NOMO-1 treated with dmso at 0.1 percent for 144 hours (cell line): ENCODE measurements around the gene PDLIM4.

Experiments
- DNase-seq: peaks from one replicate; lab custom pipeline; 2025; ENCODE audit not compliant: unreplicated experiment; lab: John Stamatoyannopoulos, UW

PDLIM4 gene

DNA sequence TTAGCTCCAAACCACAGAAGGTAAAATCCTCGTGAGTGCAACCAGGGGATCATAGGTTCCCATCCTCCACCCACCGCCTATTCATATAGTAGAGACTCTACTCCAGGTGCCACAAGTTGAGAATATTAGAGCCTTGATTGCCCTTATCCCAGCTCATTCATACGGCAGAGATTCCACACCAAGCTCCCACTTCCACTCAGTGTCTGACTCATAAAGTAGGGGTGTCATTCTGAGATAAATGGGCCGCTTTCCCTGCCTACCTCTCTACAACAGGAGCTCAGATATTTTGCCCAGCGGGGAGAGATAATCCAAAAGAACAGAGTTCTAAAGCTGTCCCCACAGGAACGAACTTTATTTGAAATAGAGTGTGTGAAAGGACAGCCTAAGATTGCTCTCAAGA is 46.1 kb downstream of the PDLIM4 start:
- no peak for DNase-seq

DNA sequence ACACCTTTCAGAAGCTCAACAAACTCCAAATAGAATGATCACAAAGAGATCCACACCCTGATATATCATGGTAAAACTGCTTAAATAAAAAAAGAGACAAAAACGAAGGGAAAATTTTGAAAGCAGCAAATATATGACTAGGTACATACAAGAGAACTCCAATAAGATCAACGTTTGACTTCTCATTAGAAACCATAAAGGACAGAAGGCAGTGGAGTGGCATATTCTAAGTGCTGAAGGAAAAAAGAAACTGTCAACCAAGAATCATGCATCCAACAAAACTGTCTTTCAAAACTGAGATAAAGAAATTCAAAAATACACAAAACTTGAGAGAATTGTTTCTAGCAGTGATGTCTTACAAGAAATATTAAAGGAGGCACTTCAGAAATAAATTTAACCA is 47.9 kb downstream of the PDLIM4 start:
- DNase-seq = no peak

DNA sequence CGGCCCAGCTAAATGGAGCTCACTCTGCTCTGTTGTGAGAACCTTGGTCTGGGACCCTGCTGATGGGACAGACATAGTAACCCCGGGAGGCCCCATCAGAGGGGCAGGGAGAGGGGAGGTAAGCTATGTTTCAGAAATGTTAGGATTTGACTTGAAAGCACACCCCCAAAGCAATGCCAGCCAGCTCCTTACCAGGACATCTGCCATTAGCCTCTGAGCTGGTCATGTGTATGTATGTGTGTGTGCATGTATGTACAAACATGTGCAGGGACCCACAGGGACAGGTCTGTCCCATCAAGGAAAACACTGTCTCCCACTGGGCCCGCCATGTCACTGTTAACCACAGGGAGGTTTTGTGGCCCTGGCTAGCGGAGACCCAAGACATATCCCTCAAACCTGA is 51.2 kb downstream of the PDLIM4 start:
- DNase-seq = no peak

DNA sequence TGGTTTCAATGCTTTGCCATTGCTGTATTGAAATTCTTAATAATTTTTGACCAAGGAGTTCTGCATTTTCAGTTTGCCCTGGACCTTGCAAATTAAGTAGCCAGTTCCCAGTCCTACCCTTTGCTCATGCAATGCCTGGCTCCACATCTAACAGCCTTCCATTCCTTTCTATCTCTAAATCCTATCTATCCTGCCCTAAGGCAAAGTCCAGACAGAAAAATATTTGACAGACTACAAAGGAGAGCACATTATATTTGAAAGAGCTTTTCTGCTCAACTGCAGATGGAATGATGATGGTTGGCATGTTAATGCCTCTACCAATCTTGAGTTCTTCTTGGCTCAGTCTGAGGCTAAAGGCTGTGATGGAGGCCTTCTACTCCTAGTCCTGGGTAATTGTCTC is 52.2 kb downstream of the PDLIM4 start:
- DNase-seq = no peak

DNA sequence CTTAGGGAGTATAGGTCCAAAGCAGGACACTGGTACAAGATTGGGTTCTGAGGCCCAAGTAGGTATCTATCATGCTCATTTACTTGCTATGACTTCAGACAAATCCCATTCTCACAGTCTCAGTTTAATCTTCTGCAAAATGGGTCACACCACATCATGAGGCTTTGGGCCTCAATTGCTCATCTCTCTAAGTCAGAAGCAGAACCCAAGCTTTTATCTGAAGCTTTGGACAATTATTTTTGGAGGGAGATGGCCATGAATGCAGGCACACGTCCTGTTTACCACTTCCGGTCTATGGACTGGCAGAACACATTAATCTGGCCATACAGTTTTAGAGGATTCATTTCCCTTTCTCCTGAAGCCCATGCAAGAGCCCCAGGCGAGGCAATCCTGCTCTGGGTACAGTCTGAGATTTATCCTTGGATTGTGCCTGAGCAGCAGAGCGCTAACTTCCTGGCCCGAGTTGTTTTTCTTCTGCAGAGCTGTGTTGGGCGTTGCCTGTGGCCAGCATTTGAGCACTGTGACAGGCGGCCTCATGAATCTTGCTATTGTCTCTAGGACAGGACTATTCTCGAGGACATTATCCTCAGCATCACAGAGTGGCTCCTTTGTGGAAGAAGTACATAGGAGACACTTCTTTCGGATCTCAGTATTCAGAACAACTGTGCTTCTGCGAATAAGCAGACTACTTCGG is 52.8 kb downstream of the PDLIM4 start:
- DNase-seq = no peak

DNA sequence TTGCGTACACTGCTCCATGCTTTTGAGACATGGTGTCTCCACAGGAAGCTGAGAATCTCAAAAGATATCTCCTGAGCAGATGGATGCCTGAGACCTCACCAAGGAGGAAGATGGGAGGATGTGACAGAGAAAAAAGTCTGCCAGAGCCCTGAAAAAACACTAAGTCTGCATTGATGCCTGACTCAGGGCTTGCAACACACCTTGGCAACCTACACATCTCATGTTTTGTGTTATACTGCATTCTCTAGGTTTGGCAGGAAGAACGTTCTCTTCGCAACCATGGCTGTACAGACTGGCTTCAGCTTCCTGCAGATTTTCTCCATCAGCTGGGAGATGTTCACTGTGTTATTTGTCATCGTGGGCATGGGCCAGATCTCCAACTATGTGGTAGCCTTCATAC is 55.9 kb downstream of the PDLIM4 start:
- DNase-seq = no peak

DNA sequence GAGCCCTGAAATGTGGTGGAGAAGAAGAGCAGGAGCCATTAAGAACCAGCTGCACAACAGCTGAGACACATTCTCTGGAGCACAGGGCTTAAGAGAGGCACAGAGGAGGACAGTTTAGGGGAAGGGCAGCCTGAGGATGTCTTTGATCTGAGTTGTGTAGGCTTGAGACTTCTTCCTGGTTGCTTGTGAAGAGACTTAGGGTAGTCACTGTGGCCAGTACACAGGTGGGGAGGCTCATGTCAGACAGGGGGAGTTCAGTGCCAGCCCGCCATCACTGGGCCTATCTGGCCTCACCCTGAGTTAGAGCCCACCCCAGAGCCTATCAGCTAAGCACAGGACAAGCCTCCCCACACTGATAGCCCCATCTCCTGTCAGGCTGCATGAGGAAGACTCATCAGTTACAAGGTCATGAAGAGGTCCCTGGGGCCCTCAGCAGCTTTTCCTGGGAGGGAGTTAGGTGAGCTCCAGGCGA is 56.5 kb downstream of the PDLIM4 start:
- no peak for DNase-seq

DNA sequence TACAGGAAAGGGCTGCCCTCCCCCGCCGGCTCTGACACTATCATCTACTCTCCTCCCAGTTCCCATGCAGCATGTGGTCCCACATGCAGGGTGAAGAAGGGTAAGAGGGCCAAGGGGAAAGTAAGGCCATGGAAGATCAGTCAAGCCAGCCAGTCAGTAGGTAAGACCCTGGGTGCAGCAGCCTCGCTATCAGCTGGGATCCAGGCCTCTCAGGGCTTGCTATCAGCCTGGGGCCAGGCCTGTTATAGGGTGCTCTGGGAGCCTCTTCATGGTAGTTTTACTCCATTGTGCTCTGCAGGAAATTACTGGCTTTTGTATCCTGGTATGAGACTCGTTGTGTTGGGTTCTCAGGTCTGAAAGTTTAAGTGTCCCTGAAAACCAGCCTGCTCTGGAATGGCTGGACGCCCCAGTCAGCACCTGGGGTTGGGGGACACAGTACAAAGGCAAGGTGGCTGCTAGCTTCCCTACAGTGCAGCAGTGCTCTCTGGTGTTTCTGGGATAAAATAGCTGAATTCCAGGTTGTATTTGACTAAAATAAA is 58.1 kb downstream of the PDLIM4 start:
- DNase-seq = no peak

DNA sequence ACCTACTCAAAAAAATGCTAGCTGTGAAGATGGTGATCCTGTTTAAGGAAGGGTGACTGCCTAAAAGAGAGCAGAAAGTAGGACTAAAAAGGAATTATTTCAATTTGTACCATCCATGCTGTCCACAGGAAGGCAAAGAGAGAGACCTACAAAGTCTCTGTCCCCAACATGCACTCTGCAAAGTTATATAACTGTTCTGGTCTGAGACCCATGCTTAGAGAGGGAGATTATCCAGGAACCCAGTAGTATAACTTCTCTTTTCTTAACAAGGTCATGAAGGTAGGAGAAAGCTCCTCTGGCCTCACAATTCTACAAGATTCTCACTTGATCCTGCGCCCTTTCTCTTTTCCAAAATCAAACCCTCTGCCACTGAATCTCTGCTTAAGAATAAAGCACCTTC is 62.5 kb downstream of the PDLIM4 start:
- no peak for DNase-seq

DNA sequence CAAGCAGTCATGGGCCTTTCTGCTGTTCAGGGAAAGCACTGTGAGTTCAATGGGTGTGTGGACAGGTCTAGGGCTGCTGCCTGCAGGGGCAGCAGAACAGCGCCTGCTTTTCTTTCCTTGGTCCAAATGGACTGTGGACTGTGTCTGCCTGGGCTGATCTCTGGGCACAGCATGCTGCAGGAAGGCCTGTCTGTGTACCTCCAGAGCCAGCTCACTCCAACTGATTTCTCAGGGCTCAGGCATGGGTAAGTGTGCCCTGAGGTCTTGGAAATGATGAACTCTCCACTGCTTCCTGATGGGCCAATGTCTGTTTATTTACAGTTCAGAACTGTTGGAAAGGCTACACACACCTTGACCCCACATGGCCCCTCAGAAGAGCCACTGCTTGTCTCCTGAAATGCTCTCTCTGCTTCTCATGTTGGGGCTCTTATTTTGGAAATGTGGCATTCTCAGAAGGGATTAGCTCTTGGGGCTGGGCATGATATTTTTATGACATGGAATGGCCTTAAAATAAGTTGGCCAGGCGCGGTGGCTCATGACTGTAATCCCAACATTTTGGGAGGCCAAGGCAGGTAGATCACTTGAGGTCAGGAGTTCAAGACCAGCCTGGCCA is 63.7 kb downstream of the PDLIM4 start:
- DNase-seq = no peak

DNA sequence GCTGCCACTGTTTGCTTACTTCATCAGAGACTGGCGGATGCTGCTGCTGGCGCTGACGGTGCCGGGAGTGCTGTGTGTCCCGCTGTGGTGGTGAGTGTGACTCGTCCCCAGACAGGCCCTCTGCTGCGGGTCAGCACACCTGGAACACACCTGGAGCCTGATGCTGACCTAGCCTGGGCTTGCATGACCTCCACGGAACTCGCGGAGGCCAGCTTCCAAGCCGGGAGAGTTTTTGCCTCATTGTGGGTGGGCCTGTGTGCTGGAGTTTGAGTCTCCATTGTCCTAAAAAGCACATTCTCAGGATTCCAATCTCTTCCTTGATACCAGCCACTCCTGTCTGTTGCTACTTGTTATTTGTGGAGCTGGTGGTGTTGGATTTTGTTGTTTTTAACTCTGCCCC is 64.8 kb downstream of the PDLIM4 start:
- DNase-seq = no peak
